GM21390 (cell line): Measurements from ENCODE around the gene TRMT5.
A peak's percentile ranks its signal among the peaks of the same experiment; 100 is the strongest.

ENCODE experiments used
- ATAC-seq: cut with Tn5 transposase; IDR thresholded peaks from one replicate; pipeline ENCODE4 v1.9.1; 2021; ENCODE audit not compliant: unreplicated experiment

TRMT5 gene

GRCh38 chr14:60964904-60965303, 16.0 kb downstream of the TRMT5 start:
- no peak for ATAC-seq

- no peak for ATAC-seq
Observed at GRCh38 chr14:60963761-60964160, 17.1 kb downstream of the TRMT5 start.

- no peak for ATAC-seq
Observed at GRCh38 chr14:60958146-60958545, 22.7 kb downstream of the TRMT5 start.

GRCh38 chr14:60956632-60957031, 24.2 kb downstream of the TRMT5 start:
- no peak for ATAC-seq

GRCh38 chr14:60956202-60956601, 24.7 kb downstream of the TRMT5 start:
- ATAC-seq = no peak

GRCh38 chr14:60951776-60952435, 29.0 kb downstream of the TRMT5 start:
- ATAC-seq = no peak

GRCh38 chr14:60946773-60947172, 34.1 kb downstream of the TRMT5 start:
- no peak for ATAC-seq

GRCh38 chr14:60945984-60946383, 34.9 kb downstream of the TRMT5 start:
- ATAC-seq = no peak

- no peak for ATAC-seq
Observed at GRCh38 chr14:60944204-60944603, 36.7 kb downstream of the TRMT5 start.

GRCh38 chr14:60943637-60944032, 37.2 kb downstream of the TRMT5 start:
- ATAC-seq = no peak

- no peak for ATAC-seq
Observed at GRCh38 chr14:60935319-60935718, 45.6 kb downstream of the TRMT5 start.

GRCh38 chr14:60933920-60934655, 46.8 kb downstream of the TRMT5 start:
- ATAC-seq = no peak

GRCh38 chr14:60931218-60931617, 49.7 kb downstream of the TRMT5 start:
- ATAC-seq = no peak

- peak; percentile 94 for ATAC-seq
Observed at GRCh38 chr14:60926002-60926401, 54.9 kb downstream of the TRMT5 start.

GRCh38 chr14:60925286-60925685, 55.6 kb downstream of the TRMT5 start:
- no peak for ATAC-seq

- no peak for ATAC-seq
Observed at GRCh38 chr14:60922050-60922449, 58.8 kb downstream of the TRMT5 start.
